ENCODE data around the gene ROBO1. TPM values are rescaled to one million over a fixed set of nuclear protein-coding genes. Genes with fewer than 3 reads are reported as not detected.

The ROBO1 gene
- polyA plus RNA-seq, 1 donor: 33.9 TPM

GRCh38 chr3:79670178-79670577 lies 97.6 kb downstream of the ROBO1 start:
- no peak for DNase-seq

- no peak for DNase-seq
These were observed 103.3 kb downstream of the ROBO1 start for GRCh38 chr3:79664455-79664854.

GRCh38 chr3:79661896-79662295 lies 105.9 kb downstream of the ROBO1 start:
- no peak for DNase-seq

GRCh38 chr3:79657076-79657475 lies 110.7 kb downstream of the ROBO1 start:
- no peak for DNase-seq

- no peak for DNase-seq
These were observed 113.8 kb downstream of the ROBO1 start for GRCh38 chr3:79654019-79654418.

DNA sequence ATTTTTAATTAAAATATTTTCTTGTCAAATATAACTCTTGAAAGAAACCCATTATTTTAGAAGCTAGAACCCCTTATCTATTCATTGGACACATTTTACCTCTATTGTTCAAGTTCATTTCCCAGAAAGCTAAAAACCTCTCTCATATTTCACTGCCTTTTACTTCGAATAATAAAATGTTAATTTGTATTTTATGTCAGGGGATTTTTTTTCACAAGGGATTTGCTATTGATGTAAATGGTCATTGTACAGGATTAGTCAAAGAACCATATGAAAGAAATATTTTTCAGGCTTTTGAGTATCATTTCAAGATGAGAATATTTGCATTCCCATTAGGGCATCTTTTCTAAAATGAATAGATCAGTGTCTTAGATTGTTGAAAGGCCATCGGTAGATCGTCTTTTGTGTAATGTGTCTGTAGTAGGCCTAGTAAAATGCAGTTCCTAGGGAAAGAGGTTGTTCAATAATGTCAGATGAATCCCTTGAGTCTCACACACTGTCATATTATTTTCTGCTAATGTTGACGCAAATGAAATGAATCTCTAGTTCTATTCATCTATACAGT lies 114.5 kb downstream of the ROBO1 start:
- no peak for DNase-seq

GRCh38 chr3:79651536-79652065 lies 116.2 kb downstream of the ROBO1 start:
- DNase-seq: no peak

DNA sequence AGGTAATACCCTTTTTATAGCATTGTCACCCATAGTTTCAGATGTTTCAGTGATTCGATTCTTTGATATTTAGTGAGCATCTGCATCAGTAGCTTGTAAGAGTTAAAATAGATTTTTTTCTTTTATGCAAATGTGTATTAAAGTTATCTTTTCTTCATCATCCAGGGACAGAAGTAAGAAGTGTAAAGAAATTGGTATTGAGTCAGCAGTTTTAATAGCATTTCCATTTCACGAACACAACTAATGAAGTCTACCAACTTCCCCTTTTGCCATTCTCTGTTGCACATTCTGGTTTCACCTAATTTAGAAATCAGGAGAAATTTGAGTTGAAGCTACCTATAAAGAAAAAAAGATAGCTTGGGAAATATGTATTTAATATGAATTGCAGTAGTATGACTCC lies 127.9 kb downstream of the ROBO1 start:
- no peak for DNase-seq

- DNase-seq: no peak
These were observed 131.4 kb downstream of the ROBO1 start for GRCh38 chr3:79636372-79636771.

DNA sequence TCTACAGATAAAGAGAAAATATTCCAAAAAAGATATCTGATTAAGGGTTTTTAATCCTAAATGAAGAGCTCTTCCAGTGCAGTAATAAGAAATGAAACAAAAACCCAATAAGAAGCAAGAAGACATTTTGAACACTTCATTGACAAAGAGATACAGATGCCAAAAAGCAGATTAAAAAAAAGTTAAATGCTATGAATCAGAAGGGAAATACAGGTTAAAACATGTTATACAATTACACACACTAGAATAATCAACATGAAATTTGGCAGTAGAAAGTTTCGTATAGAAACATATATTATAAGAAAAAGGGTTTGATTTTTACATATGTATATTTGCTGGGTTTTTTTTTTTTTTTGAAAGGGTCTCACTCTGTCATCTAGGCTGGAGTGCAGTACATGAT lies 135.0 kb downstream of the ROBO1 start:
- DNase-seq: no peak

- DNase-seq: no peak
These were observed 148.9 kb downstream of the ROBO1 start for GRCh38 chr3:79618883-79619282.

GRCh38 chr3:79606414-79606813 lies 161.4 kb downstream of the ROBO1 start:
- DNase-seq: no peak

- no peak for DNase-seq
These were observed 163.1 kb downstream of the ROBO1 start for GRCh38 chr3:79604681-79605080.

DNA sequence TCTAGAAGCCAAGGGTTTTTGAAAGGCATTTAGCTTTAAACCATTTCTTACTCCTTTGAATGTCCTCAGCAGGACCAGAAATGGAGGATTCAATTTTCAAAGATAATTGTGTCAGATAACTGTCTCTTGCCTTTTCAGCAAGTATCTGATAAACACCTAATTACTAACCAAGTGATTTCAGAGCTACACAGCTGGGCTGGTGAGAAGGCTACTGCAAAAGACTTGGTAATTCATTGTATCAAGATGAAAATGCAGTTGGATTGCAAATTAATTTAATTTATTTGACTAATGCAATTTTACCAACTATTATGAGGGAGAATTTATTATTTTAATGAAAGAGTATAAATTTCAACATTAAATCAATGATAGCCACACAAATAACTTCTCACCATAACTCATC lies 165.4 kb downstream of the ROBO1 start:
- no peak for DNase-seq

DNA sequence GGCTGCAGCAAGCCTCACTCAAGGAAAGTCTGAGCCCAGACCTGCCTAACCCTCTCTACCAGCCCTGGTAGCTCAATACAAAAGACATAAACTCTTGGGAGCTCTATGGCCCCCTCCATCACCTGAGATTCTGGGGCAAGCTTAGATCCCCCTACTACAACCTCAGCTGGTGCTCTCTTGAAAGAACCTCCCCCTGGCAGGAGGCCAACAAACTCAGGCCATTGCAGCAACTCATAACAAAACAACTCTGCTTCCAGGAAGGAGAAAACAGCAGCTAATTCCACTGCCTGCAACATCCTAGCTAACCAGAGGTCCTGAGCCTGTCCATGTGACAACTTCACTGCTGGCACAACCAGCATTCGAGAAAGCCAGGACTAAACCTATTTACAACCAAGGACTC lies 169.2 kb downstream of the ROBO1 start:
- DNase-seq: no peak

DNA sequence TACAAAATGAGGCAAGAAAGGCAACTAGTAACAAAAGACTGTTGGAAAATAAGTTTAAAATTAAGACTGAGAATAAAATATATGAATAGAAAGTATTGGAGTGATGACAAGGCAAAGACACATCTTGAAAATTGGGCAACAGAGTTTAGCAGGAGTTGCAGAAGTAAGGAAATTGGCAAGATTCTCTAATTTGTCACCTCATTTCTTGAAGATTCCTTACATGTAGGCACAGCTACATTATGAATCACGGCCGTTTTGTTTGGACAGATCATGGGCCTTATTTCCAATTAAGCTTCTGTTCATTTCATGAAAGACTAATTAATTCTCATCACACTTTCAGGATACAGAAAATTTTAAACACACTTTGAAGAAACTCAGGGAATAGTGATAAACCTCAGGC lies 170.1 kb downstream of the ROBO1 start:
- DNase-seq: no peak

GRCh38 chr3:79587150-79587549 lies 180.6 kb downstream of the ROBO1 start:
- DNase-seq: no peak

DNA sequence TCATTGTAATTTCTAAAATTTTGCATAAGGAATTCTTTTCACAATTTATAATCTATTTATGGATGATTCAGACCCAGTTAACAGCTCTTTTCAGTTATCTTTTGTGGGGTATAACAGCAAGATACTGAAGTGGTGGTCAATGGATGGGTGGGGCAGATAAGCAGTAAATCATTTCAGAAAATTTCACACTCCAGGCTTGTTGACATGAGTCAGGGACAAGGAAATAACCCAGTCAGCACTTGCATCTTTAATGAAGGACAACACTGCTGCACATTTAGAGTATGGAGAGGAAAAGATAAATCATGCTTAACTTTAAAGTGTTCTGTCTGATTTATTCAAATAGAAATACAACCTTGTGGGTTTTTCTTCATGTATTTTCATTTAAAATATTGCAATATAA lies 181.6 kb downstream of the ROBO1 start:
- DNase-seq: no peak

DNA sequence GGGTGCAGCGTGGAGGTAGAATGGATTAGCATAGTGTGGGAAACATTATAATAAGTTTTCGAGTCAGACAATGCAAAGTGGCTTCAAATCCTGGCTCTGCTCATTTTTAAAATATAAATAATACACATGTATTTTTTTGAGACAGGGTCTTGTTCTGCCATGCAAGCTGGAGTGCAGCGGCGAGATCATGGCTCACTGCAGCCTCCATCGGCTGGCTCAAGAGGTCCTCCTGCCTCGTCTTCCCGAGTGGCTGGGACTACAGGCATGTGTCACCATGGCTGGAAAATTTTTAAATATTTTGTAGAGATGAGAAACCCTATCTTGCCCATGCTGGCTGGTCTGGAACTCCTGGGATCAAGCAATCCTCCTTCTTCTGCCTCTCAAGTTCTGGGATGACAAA lies 194.9 kb downstream of the ROBO1 start:
- no peak for DNase-seq

DNA sequence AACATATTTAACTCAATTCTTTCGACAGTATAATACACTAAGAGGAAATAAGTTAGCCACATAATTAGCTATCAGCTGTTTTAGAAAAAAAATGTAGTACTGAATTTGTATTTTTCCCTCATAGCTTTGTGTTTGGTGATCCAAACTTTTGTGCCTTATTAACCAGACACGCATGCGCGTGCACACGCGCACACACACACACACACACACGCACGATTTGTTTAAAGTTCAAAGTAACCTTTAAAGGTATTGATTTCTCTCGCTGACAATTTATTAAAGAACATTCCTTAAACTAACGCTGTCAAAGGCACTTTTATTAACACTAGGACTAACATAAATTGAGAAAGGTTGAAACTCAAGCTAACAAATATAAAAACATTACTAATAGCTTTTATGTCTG lies 198.9 kb downstream of the ROBO1 start:
- no peak for DNase-seq

DNA sequence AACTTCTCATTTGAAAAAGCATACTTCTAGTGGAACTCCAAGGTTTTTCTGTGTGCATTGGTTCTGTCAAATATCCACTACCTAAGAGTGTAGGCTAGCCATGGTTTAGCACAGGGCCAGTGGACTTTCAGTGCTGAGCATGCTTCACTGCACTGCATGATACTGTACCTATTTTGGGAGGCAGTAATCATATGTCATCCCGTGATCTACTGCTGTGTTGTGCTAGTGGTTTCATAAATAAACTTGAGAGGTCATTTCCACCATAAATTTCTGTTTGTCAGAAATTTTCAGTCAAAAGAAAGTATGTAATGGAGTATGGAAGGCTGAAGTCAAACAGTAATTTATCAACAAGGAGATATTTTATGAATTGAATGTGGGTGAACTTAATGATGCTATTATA lies 203.6 kb downstream of the ROBO1 start:
- no peak for DNase-seq

GRCh38 chr3:79560698-79561097 lies 207.1 kb downstream of the ROBO1 start:
- no peak for DNase-seq

DNA sequence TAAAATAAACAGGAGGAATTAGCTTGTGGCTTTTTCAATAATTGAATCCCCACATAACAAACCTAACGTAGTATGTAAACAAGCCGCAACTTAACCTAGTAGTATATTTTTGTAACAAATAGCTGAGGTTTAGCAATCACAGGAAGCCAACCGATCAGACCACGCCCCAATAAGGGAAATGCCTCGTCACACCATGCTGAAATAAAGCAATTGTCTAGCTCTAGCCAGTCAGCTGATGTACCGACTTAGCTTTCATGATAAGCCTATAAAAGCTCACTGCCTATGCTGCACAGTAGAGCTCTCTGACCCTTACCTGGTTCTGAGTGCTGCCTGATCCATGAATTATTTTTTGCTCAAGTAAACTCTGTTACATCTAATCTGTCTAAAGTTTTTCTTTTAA lies 208.9 kb downstream of the ROBO1 start:
- DNase-seq: no peak

DNA sequence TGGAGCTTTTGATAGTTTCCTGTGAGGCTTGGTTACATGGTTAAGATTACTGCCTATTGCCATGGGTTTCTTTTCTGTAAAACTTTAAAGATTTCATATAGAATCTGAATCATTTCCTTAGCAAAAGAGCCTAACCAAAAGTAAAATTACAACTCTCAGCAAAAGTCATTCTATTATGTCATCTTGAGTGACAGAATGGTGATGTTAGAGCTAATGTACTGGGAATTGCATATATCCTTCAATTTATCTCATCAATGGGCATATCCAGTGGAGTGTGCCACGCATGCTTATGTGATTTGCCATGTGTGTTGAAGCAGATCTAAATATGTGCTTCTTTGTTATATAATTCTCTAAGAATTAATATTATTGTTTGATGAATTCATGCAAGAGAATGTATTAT lies 212.1 kb downstream of the ROBO1 start:
- no peak for DNase-seq

DNA sequence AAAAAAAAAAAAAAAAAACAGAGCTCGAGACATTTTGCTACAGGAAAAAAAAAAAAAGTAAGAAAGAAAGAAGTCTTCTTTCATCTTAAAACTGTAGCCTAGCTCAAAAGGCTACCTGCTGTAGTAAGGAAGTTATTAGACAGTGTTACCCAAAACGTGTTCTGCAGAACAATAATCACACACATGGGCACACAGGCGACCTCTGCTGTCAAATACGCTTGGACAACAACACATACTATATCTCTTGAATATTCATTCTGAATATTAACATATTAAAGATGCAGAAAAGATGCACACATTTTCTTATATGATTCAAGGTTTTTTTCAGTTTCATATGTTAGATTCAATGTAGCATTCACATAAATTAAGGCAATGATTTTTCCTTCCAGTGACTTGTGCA lies 215.8 kb downstream of the ROBO1 start:
- DNase-seq: no peak
